Tibial artery (tissue), 4 donors: Measurements from ENCODE around the gene HS3ST3A1.

Experiments used
- DNase-seq, 2 donors: peaks; one replicate each; pipeline ENCODE4 v3.0.0-alpha.2; 2019
- H3K27ac ChIP-seq, 2 donors: fragments of 200-600 bp; sonication (generic) in 1 of 2; 1 replicate in 1 of 2; 2 replicates in 1 of 2; pipeline ENCODE4 v1.5.1; 2018 to 2019; ENCODE audit warnings: mild to moderate bottlenecking in 1 of 2
- H3K27me3 ChIP-seq, 2 donors: fragments of 200-600 bp; sonication (generic) in 1 of 2; one replicate each; pipeline versions ENCODE4 v1.5.1 to v1.6.0; 2016 to 2019
- H3K36me3 ChIP-seq, 3 donors: fragments of 200-600 bp; sonication (generic) in 2 of 3; one replicate each; pipeline ENCODE4 v1.5.1; 2016 to 2019; ENCODE audit warnings: mild to moderate bottlenecking in 2 of 3
- H3K4me1 ChIP-seq, 4 donors: fragments of 200-600 bp; sonication (generic) in 2 of 4; 1 replicate in 3 of 4; 2 replicates in 1 of 4; pipeline ENCODE4 v1.5.1; 2016 to 2019
- H3K4me3 ChIP-seq, 2 donors: fragments of 200-600 bp; sonication (generic) in 1 of 2; 1 replicate in 1 of 2; 2 replicates in 1 of 2; pipeline ENCODE4 v1.5.1; 2018 to 2019; ENCODE audit warnings: mild to moderate bottlenecking in 2 of 2
- H3K9me3 ChIP-seq, 3 donors: fragments of 200-600 bp; sonication (generic) in 1 of 3; one replicate each; pipeline ENCODE4 v1.5.1; 2016 to 2019
- CTCF ChIP-seq, 2 experiments: fragments of 200-600 bp in 1 of 2; fragments of 450-650 bp in 1 of 2; IDR thresholded peaks; one replicate each; pipeline ENCODE4 v1.5.1; 2017 to 2019; ENCODE audit warnings: antibody characterized with exemption in 2 of 2, mild to moderate bottlenecking in 1 of 2, moderate library complexity in 1 of 2
- intact Hi-C: fragments of 100-400 bp; cut with DNase I; formaldehyde crosslinking; loops from one replicate; pipeline ENCODE4 v1.15.0; 2023; ENCODE audit warnings: low total_unique reads

Gene HS3ST3A1

GRCh38 chr17:13495423-13495822 lies 106.3 kb downstream of the HS3ST3A1 start:
- Histone ChIP-seq H3K9me3 (no peaks in the 10 kb centered on the region), H3K27ac (no peak overlapping the region), H3K36me3 (no peaks in the 10 kb centered on the region), H3K4me1 (no peaks in the 10 kb centered on the region), H3K27me3 (no peaks in the 10 kb centered on the region), H3K4me3 (no peak overlapping the region)
- no peak for DNase-seq
- no peak for TF ChIP-seq CTCF (IDR thresholded peaks at IDR 0.05)
- intact Hi-C loops: no loop called here

DNA sequence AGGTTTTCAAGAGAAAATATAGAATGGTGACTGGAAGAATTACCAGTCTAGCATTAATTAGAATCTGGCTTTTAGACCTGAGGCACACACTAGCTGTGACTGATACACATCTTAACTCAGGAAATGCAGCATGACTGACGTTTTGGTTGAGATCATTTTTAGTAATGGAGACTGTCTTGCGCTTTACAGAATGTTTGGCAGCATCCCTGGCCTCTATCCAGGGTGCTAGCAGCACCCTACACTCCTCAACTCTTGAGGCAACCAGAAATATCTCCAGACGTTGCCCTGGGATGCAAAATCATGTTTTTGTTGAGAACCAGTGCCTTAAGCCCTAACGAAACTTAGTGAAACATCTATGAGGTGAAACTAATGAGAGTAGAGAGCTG lies 109.0 kb downstream of the HS3ST3A1 start:
- no peaks in the 10 kb centered on the region for H3K27me3 ChIP-seq
- H3K4me1 ChIP-seq: no peaks in the 10 kb centered on the region
- no peaks in the 10 kb centered on the region for H3K9me3 ChIP-seq
- H3K4me3 ChIP-seq: no peak overlapping the region
- no peak for DNase-seq
- no peak overlapping the region for H3K27ac ChIP-seq
- no peak for TF ChIP-seq CTCF (IDR thresholded peaks at IDR 0.05)
- intact Hi-C loops: no loop called here
- no peaks in the 10 kb centered on the region for H3K36me3 ChIP-seq

- intact Hi-C loops: no loop called here
- no peak for TF ChIP-seq CTCF (IDR thresholded peaks at IDR 0.05)
- Histone ChIP-seq H3K4me3 (no peak overlapping the region), H3K9me3 (no peaks in the 10 kb centered on the region), H3K27ac (no peak overlapping the region), H3K4me1 (no peaks in the 10 kb centered on the region), H3K36me3 (no peaks in the 10 kb centered on the region), H3K27me3 (no peaks in the 10 kb centered on the region)
- no peak for DNase-seq
Observed at GRCh38 chr17:13491916-13492736, 109.6 kb downstream of the HS3ST3A1 start.

DNA sequence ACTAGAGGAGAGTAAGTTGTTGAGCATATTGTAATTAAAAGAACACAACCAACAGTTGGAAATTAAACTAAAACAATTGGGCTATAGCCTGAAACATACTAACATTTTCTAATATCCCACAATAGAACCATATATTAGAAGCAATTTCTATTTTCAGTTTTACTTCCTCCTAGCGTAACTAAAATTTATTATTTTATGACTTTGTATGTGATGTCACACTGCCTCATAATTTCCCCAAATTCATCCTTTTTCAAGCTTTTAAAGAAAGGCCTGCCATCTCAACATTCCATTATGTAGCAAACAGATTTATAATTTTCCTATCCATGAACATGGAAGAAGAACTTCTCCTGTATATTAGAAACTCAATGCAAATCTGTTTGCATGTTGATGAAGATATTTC lies 110.2 kb downstream of the HS3ST3A1 start:
- TF ChIP-seq CTCF (IDR thresholded peaks at IDR 0.05): no peak
- no peaks in the 10 kb centered on the region for H3K9me3 ChIP-seq
- H3K4me3 ChIP-seq: no peak overlapping the region
- H3K27me3 ChIP-seq: no peaks in the 10 kb centered on the region
- H3K27ac ChIP-seq: no peak overlapping the region
- intact Hi-C loops: no loop called here
- H3K36me3 ChIP-seq: no peaks in the 10 kb centered on the region
- H3K4me1 ChIP-seq: no peaks in the 10 kb centered on the region
- no peak for DNase-seq

- intact Hi-C loops: no loop called here
- Histone ChIP-seq H3K9me3 (no peaks in the 10 kb centered on the region), H3K27ac (no peak overlapping the region), H3K4me1 (no peaks in the 10 kb centered on the region), H3K4me3 (no peak overlapping the region), H3K36me3 (no peaks in the 10 kb centered on the region), H3K27me3 (no peaks in the 10 kb centered on the region)
- TF ChIP-seq CTCF (IDR thresholded peaks at IDR 0.05): no peak
- no peak for DNase-seq
Observed at GRCh38 chr17:13490906-13491482, 110.7 kb downstream of the HS3ST3A1 start.
